K562 (cell line): Measurements from ENCODE around the gene DISC1.

Experiments used
- EZH2 ChIP-seq: IDR thresholded peaks from 2 replicates; pipeline ENCODE4 v1.6.1; 2012; ENCODE audit warnings: low read depth, mild to moderate bottlenecking, inconsistent platforms, low read length, borderline replicate concordance
- NFYB ChIP-seq: IDR thresholded peaks from 2 replicates; pipeline ENCODE4 v1.6.1; 2011; ENCODE audit warnings: mild to moderate bottlenecking, moderate library complexity; ENCODE audit not compliant: insufficient read length; ENCODE audit errors: extremely low read depth
- RBM22 ChIP-seq: fragments of 200-400 bp; formaldehyde crosslinking; IDR thresholded peaks from 2 replicates; pipeline ENCODE4 v1.6.1; 2018; ENCODE audit warnings: low read length, low read depth; ENCODE audit not compliant: poor library complexity, severe bottlenecking

- no peak for TF ChIP-seq NFYB
- TF ChIP-seq RBM22: no peak
- TF ChIP-seq EZH2: no peak
Measured at GRCh38 chr1:231677442-231677841, 50.9 kb downstream of the DISC1 start.
